ENCODE measurements around the gene ERGIC3.

The ERGIC3 gene

DNA sequence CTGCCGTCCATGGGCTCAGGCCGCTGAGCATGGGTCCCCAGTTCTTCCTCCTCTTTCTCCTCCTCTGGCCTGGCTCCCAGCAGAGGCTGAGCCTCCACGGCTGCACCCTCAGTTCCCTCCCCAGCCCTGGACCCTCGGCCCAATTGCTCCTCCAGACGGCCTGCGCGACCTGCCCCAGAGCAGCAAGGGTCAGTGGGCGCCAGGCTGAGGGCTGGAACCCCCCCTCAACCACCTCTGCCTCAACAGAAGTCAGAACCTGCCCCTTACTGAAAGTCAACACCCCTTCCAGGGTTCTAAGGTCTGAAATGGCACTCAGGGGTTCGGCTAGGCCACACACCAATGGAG is 57.9 kb downstream of the ERGIC3 start:
- no peak for DNase-seq

- DNase-seq = no peak
These were observed 58.5 kb downstream of the ERGIC3 start for GRCh38 chr20:35600176-35600992.

DNA sequence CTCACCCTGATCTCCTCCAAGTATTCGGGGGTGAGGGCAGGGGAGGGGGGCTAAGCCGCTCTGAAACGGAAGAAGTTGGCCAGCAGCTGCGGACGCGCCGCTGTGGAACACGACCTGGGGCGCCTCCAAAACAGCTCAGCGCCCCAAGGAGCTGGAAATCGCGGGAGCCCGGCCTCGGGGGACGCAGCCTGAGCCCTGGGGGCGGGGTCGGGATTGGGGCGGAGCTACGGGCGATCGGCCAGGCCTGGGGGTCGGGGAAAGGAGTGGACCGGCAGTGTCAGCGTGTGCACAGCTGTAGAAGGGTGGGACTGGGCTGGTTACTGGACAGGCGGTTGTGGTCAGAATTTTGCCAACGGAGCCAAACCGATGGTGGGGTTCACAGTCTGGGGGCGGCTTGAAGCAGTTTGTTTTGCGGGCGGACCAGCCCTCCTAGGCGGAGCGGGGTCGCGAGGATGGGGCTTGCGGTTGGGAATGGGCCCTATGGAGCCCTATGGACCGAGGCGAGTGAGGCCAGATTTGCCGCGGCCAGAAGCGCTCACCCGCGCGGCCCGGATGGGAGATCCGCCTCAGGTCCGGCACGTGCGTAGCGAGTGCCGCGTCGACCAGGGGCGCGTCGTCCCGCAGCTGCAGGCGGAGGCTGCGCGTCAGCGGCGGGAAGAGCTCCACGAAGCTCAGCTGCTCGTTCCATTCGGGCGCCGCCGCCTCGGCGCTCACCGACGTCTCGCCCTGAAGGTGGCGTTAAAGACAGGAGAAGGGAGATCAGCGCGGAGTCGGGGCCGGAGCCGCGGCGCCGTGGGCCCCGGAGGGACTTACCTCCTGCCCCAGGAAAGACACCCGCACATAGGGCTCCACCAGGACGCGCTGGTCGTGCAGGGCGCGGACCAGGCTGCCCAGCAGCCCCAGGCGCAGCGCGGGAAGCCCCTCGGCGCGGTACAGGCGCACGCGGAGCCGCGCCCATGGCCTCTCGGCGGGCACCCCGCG is 59.4 kb downstream of the ERGIC3 start:
- DNase-seq = peak; percentile 81

DNA sequence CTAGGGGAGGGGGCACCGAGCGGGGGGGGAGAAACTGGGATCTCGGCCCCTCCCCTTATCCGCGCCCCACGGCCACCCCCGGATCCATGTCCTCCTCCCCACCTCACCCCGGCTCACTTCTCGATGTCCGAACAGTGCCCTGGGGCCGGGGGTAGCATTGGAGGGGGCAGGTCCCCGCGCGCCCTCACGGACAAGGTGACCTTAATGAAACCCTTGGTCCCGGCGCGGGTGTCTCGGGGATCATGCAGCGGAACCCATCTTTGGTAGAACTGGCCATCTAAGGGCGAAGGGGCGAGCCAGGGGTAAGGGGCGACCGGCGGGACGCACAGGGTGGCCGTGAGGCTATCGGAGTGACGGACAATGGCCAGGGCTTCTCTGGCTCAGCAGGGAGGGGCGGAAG is 60.1 kb downstream of the ERGIC3 start:
- DNase-seq = no peak

DNA sequence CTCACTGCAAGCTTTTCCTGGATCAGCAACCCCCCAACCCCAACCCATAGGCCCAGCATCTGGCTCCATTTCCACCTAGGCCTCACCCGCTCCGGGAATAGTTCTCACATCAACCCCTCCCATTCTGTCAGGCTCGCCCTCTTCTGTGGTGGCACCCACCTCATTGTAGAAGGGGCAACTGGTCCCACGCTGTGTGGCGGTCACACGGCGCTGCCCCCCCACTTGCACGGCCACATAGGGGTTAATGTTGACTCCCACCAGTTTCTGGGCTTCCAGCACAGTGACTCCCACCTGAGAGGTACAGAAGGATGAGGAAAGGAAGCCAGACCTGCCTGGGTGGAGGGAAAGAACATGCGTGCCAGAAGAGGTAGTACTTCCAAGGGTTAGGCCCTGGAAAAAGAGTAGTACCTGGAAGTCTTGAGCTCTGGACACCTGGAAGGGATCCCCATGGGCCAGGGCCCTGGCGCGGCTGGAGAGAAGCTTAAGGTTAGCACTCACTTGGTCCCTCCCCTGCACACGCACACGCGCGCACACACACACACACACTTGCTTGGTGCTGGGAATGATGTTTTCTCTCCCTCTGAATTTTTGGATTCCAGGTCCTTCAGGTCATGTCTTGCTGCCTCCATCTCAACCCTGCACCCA is 61.1 kb downstream of the ERGIC3 start:
- DNase-seq = no peak

DNA sequence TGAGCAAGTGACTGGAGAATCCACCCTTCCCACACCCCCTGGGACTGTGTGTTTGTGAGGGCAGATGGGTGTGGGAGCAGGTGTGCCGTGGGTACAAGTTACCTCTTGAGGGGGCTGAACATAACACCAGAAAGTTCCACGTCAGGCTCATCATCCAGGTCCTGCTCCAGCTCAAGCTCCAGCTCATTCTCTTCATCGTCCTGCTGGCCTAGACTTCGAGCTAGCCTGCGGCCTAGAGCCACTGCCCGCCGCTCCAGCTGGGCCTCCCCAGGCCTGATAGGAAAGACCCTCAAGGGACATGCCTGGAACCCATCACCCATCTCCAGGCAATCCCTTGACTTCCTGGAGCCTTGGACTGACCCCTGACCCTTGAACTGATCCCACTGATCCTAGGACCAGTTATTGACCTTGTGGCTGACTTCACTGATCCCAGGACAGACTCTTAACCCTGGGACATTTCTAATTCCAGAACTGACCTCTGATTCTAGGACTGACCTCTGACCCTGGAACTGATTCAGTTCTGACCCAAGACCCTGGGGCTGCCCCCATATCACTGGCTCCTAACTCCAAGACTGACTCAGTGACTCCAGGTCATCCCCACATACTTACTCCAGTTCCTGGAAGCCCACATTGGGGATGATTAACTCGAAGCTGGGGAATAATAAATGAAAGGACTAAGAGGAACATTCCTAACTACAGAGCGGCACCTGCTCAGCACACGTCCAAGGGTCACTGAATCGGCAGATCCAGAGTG is 62.0 kb downstream of the ERGIC3 start:
- DNase-seq = no peak

- DNase-seq = no peak
These were observed 62.5 kb downstream of the ERGIC3 start for GRCh38 chr20:35604449-35604747.

- DNase-seq = no peak
These were observed 64.2 kb downstream of the ERGIC3 start for GRCh38 chr20:35606127-35606526.
